ENCODE measurements around the gene MRPS34.

MRPS34 gene

DNA sequence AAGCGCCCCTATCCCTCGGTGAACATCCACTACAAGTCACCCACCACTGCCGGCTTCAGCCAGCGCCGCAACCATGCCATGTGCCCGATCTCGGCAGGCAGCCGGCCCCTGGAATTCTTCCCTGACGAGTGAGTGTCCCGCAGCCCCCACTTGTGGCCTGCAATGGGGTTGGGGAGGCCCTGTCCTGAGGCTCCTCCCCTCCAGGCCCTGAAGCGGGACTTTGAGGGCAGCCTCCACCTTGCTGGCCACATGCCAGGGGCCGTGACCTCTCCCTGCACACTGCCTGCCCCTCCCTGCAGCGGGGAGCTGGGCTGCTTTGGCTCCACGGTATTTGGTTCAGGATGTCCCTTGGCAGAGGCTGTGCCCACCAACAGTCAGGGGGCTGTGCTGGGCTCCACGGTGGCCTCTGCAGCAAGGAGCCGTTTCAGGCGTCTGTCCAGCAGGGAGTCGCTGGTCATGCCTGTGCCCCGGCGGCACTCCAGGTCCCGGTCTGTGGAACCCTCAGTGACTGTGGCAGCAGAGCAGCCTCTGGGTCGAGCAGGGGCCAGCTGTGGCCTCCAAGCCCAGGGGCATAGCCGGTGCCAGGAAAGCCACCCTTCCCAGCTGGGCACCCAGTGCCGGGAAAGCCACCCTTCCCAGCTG lies 9.9 kb downstream of the MRPS34 start:
- H3K4me1 Mint-ChIP-seq, result peaks cover 6% of the 10 kb centered on the region
- H3K4me3 Mint-ChIP-seq, result no peak overlapping the region
- no peak for DNase-seq
- TF ChIP-seq CTCF (IDR thresholded peaks at IDR 0.05), result no peak
- H3K9me3 Mint-ChIP-seq, result no peaks in the 10 kb centered on the region
- peaks cover 7% of the 10 kb centered on the region for H3K36me3 Mint-ChIP-seq (ENCODE audit: low read depth)
- peaks cover 4% of the 10 kb centered on the region for H3K27me3 Mint-ChIP-seq (ENCODE audit: low read depth, poor library complexity)
- no peak overlapping the region for H3K27ac Mint-ChIP-seq

DNA sequence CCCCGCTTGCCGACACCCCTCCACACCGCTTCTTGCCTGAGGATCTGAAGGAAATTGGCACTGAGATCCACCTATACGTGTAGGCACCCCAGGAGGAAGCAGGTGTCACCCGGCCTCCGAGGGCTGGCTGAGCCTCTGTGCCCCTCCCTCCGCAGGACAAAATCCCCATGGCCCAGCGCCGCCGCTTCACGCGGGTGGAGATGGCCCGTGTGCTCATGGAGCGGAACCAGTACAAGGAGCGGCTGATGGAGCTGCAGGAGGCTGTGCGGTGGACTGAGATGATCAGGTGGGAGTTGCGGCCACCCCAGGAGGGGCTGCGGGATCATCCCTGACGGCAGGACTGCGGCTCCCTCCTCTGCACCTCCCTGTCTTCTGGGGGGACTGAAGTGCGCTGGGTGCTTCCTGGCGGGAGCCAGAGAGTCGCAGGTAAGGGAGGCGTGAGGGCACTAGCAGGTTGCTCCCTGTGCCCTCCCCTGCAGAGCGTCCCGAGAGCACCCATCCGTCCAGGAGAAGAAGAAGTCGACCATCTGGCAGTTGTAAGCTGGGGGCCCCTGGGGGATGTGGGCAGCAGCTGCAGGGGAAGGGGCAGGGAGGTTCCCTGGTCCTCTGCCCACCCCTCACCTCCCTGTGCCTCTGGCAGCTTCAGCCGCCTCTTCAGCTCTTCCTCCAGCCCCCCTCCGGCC lies 10.6 kb downstream of the MRPS34 start:
- H3K4me1 Mint-ChIP-seq, result peaks cover 6% of the 10 kb centered on the region
- peaks cover 4% of the 10 kb centered on the region for H3K27me3 Mint-ChIP-seq (ENCODE audit: low read depth, poor library complexity)
- TF ChIP-seq CTCF (IDR thresholded peaks at IDR 0.05), result no peak
- H3K36me3 Mint-ChIP-seq (ENCODE audit: low read depth), result peaks cover 7% of the 10 kb centered on the region
- H3K4me3 Mint-ChIP-seq, result no peak overlapping the region
- no peak overlapping the region for H3K27ac Mint-ChIP-seq
- no peak for DNase-seq
- H3K9me3 Mint-ChIP-seq, result no peaks in the 10 kb centered on the region

DNA sequence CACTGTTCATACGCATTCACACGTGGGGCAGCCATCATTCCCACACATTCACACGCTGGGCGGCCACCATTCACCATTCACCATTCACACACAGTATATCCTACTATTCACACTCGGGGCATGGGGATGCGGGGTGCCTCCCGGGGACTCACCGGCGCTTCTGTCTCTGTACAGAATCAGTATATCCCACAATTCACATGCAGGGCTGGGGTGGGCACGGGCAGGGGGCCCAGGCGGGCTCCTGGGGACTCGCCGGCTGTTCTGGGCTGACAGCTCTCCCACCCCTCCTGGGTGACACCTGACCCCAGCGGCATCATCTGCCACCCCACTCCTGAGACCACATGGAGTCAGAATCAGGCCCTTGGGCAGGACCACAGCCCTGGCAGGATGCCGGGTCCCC lies 11.2 kb downstream of the MRPS34 start:
- peaks cover 7% of the 10 kb centered on the region for H3K36me3 Mint-ChIP-seq (ENCODE audit: low read depth)
- peaks cover 6% of the 10 kb centered on the region for H3K4me1 Mint-ChIP-seq
- H3K27me3 Mint-ChIP-seq (ENCODE audit: low read depth, poor library complexity), result peaks cover 4% of the 10 kb centered on the region
- no peaks in the 10 kb centered on the region for H3K9me3 Mint-ChIP-seq
- no peak overlapping the region for H3K4me3 Mint-ChIP-seq
- no peak for DNase-seq
- H3K27ac Mint-ChIP-seq, result no peak overlapping the region
- TF ChIP-seq CTCF (IDR thresholded peaks at IDR 0.05), result no peak

GRCh38 chr16:1760911-1761310 lies 12.0 kb downstream of the MRPS34 start:
- Mint-ChIP-seq H3K27me3 (ENCODE audit: low read depth, poor library complexity) (peaks cover 4% of the 10 kb centered on the region), H3K27ac (no peak overlapping the region), H3K36me3 (ENCODE audit: low read depth) (peaks cover 7% of the 10 kb centered on the region), H3K4me1 (peaks cover 6% of the 10 kb centered on the region), H3K4me3 (no peak overlapping the region), H3K9me3 (no peaks in the 10 kb centered on the region)
- TF ChIP-seq CTCF (IDR thresholded peaks at IDR 0.05), result no peak
- DNase-seq, result no peak

- Mint-ChIP-seq H3K9me3 (no peaks in the 10 kb centered on the region), H3K27me3 (ENCODE audit: low read depth, poor library complexity) (peaks cover 4% of the 10 kb centered on the region), H3K27ac (no peak overlapping the region), H3K36me3 (ENCODE audit: low read depth) (peaks cover 17% of the 10 kb centered on the region), H3K4me3 (no peak overlapping the region), H3K4me1 (peaks cover 6% of the 10 kb centered on the region)
- TF ChIP-seq CTCF (IDR thresholded peaks at IDR 0.05), result no peak
- no peak for DNase-seq
Observed at GRCh38 chr16:1759511-1759910, 13.4 kb downstream of the MRPS34 start.

DNA sequence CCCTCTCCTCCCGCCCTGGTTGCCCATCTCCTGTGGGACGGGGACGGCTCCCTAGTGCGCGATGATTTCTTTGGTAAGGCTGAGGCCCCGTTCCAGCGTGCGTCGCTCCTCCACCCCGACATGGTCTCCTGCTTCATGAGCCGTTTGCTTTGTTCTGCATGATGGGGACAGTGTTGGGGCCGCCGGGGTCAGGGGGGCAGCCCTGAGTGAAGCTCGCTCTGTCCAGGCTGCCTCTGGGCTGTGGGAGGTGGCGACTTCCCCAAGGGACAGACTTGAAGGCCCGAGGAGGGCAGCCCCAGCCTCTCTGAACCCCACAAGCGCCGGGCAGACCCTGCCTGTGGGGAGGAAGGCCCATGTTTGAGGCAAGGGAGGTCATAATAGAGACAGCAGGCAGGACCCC lies 14.0 kb downstream of the MRPS34 start:
- Mint-ChIP-seq H3K36me3 (ENCODE audit: low read depth) (peaks cover 17% of the 10 kb centered on the region), H3K27ac (peak overlapping the region; percentile 94), H3K9me3 (no peaks in the 10 kb centered on the region), H3K4me1 (peaks cover 6% of the 10 kb centered on the region), H3K4me3 (no peak overlapping the region), H3K27me3 (ENCODE audit: low read depth, poor library complexity) (peaks cover 4% of the 10 kb centered on the region)
- DNase-seq, result no peak
- no peak for TF ChIP-seq CTCF (IDR thresholded peaks at IDR 0.05)
